Caki2 (cell line): Measurements from ENCODE around the gene INTS1. TPM values are rescaled to one million over a fixed set of nuclear protein-coding genes. Genes with fewer than 3 reads are reported as not detected.

Experiments
- DNase-seq: peaks from one replicate; pipeline ENCODE4 v3.0.0-alpha.2; 2015; ENCODE audit warnings: low read depth
- in situ Hi-C: cut with HindIII; loops from 2 replicates; pipeline ENCODE4 v1.10.0; 2016; ENCODE audit warnings: low sequenced_read_pairs, low pct_unique_long_range_greater_than_20kb, mixed read lengths
- total RNA-seq: library from RNA; depleted of rRNA; stranded (reverse); fragments of >200 nt; shearing (Covaris generic); gene quantifications from 2 replicates; pipeline ENCODE4 v1.2.3, GENCODE V29; 2014; ENCODE audit warnings: low replicate concordance

INTS1 gene
- total RNA-seq, 1 experiment from 2014 or later: 39.4 TPM

DNA sequence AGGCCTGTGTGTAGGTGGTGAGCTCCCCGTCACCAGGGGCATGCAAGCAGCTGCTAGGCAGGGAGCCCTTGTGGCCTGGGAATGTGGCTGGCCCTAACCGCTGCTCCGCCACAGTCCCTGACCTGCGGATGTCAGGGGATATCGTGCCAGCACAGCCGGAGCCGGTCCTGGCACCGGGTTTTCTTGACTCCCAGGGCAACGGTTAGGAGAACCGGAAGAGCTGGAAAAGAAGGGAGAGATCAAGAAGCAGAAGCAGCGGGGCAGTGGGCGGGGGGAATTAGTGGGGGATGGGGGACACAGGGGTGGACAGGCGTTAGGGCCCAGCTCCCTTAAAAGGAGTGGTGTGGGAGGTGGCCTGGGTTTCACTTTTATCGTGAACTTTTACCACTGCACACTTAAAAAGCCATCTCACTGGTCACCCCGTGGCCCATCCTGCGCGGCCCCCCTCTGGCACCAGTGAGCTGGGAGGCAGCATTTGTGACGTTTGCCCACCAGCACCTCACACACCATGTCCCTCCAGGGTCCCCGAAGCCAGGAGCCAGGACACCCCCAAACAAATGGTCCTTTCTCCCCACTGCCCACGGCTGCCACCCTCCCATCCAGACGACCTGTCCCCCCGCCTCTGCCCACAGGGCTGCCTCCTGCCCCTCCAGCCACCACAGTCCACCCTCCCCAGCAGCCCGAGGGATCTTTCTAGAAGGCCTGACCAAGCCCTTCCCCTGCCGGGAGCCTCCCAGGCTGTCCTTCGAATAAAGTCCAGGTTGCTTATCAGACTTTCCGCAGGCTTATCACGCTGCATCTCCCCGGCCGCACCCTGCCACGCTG is 43.2 kb downstream of the INTS1 start:
- DNase-seq: no peak
- in situ Hi-C loops: no loop called here

DNA sequence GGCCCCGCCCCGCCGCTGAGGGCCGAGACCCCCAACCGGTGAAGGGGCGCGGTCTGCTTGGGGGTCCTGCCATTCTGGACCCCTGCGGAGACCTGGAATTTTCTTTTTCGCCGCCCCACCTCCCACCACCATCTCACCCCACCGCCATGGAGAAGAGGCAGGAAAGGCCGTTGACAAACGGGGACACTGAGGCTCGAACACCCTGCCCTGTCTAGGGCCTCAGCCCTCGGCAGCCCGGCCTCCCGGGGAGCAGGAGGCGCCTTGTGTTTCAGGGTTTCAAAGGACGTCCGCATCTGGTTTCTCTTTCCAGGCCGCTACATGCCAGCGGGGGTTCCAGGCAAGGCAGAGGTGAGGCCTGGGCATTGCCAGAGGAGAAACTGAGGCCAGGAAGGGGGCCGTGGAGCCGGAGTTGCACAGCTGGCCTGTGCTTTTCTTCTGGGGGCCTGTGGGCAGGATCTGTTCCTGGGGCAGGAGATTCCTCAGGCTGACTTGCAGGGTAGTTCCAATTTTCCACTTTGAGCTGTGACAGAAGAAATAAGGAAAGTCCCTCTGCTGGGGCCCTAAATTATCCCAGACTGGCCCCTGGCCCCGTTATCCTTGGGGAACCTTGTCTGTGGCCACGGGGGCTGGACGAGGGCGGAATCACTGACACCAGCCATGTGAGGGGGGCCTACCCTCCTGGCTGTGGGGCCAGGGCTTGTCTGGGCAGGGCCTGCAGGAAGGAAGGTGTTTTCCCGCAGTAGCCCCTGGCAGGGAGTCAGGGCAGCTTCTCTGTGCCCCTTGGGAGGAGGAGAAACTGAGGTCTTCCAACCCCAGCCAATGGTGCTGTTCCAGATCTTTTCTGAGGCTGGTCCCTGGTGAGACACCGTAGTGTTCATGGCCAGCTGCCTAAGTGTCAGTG is 44.0 kb downstream of the INTS1 start:
- in situ Hi-C loops: no loop called here
- DNase-seq: peak; percentile 23

DNA sequence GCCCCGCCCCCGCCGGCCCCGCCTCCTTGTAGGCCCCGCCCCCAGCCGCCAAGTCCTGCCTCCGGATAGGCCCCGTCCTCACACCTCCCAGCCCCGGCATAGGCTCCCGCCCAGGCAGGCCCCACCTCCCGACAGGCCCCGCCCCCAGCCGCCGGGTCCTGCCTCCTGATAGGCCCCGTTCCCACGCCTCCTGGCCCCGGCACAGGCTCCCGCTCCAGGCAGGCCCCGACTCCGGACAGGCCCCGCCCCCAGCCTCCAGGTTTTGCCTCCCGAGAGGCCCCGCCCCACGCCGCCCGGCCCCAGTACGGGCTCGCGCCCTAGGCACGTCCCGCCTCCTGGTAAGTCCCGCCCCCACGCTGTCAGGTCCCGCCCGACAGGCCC is 44.7 kb downstream of the INTS1 start:
- DNase-seq: peak; percentile 88
- in situ Hi-C loops: no loop called here

DNA sequence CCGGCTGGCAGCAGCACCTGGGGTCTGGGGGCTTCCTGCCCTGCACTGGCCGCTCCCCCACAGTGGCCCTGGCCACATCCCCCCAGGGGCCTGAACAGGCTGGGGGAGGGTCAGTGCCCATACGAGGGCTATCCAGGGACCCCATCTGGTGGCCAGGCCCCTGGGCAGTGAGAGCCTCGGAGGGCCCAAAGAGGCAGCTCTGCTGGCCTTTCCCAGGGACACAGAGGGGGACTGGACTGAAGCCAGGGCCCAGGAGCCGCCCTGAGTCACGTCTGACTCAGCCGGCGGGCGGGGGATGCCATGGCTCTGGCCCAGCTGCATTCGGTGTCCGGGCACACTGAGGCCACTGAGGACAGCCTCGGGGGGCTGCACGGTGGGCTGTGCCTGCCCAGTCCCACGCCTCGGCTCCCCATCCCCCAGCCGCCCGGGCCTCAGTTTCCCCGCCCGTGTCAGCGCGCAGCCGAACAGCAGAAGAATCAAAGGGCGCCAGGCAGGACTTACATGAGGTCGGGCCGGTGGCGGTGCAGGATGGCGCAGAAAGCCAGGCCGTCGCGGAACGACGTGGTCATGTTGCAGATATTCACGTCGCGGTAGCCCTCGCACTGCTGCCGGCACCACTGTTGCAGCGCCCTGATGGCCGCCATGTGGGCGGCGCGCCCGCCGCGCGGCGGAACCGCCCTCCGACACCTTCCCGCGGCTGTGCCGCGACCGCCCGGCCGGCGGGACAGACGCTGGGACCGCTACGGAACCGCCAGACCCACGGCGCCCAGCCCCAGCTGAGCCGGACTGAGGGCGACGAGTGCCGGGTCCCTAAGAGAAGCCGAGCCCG is 45.3 kb downstream of the INTS1 start, which contains the start of gene MICALL2:
Gene MICALL2, minus strand, starts transcription at position 788 of the 829 bp plus-strand sequence. Its CDS starts 144 bp downstream, at position 644.
- peak; percentile 77 for DNase-seq
- in situ Hi-C loops: no loop called here

DNA sequence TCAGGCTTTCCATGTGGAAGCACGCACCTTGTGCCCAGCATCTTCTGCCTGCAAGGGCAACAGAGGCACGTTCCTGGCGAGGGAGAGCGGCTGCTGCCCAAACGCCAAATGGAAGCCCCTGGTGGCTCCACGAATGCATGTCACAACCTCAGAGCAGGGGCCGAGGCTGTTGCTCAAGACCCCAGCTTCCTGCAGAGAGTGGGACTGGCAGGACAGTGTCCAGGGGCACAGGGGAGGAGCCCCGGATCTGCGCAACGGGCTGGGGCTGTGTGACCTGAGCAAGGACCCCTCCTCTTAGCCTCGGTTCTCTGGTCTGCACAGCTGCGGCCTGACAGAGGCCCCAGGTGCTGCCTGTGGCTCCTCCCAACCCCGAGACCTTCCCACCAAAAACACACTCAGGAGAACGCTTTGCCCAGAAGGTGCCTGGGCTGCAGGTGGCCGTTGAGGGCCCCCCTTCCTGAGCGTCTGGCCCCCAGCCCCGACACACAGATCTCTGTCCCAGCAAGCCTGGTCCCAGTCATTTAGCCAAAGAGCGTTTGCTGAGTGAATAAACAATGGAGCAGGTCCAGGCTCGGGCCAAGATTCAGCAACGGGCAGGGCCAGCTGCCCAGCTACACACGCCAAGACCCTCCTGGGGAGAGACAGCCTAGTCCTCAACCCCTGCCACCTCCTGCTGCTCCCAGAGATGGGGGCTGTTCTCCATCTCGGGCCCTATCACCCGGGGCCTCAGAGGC is 46.1 kb downstream of the INTS1 start:
- DNase-seq: no peak
- in situ Hi-C loops: no loop called here

DNA sequence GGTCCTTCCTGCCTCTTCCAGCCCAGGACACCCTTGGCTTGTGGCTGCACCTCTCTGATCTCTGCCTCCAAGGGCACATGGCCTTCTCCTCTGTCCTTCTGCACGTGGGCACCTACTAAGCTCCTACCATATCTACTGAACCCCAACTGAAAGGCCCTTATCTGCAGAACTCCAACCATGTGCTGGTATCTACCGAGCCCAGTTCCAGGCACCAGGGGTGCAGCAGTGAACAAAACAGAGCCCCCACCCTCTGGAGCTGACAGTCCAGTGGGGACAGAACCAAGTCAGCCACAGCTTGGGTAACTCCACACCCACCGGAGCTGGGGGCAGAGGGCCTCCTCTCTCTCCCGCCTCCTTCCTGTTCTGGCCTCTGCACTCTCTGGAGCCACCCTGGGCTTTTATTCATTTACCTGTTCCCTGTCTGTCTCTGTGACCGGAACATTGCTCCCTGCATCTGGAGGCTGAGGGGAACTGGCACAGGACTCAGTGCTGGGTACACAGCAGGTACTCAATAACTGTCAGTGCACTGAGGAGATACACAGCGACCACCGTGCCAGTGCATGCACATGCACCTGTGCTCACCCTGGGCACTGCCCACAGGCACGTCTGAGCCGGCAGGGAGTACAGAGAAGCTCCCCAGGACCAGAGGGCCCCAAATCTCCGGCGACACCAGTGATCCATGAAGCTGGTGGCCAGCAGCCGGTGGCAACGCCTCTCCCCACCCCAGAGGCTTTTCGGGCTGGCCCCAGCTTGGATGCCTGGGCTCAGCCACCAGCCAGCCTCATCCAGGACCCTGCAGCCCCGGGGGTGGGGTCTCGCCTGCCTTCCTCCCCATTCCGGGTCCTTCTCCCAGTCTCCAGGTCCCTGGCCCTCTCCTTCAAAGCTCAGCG is 46.9 kb downstream of the INTS1 start:
- no peak for DNase-seq
- in situ Hi-C loops: no loop called here

DNA sequence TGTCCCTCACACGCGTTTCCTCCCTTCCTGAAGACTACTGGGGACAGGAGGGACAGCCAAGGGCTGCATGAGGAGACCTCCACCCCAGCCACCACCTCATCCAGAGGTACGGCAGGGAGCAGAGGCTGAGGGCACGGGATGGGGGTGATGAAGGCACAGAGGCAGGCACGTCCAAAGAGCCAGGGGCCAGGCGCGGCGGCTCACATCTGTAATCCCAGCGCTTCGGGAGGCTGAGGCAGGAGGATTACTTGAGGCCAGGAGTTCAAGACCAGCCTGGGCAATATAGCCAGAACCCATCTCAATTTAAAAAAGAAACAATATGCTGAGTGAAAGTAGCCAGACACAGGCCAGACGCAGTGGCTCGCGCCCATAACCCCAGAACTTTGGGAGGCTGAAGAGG is 48.2 kb downstream of the INTS1 start:
- no peak for DNase-seq
- in situ Hi-C loops: no loop called here

DNA sequence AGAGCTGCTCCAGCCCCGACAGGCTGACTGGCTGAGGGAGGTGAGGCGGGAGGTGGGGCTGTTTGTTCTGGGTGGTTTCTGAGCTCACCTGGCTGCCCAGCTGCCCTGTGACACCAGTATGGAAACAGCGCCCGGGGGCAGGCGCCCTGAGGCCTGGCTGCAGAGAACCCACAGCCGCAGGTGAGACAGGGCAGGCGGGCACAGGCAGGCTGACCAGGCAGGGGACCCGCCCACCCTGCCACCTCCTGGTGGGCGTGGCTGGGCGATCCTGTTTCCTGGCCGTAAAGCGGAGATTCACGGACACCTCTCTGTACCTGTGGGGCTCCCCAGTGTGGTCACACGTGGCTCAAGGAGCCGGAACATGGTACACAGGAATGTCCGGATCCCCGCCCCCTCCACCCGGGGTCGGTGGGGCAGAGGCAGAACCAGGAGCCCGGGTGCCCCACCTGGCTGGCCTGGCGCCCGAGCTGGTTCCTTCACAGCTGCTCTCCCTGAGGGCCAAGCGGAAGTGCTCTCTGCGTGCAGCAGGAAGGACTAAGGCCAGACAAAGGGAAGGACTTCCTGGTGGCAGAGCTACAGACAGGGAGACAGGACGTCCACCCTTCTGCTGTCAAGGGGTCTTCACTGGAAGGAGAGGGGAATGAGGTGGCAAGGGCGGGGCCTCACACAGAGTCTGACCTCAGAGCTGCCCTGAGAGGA is 48.8 kb downstream of the INTS1 start:
- in situ Hi-C loops: no loop called here

DNA sequence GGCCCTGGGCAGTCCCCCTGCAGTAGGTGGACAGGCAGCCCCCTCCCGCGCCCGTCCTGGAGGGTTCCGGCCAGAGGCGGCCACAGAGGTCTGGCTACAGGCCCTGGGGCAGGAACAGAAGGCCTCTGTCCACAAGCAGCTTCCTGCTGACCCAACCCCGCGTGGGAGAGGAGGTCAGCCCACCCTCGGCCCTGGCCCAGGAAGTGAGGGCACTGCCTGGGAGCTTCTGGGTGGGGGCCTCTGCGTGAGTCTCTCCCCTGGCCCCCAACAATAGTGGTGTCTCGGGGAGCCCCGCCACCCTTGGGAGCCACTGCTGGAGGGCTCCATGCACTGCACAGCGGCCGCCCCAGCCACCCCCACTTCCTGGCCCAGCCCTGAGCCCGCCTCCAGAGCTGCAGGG is 49.6 kb downstream of the INTS1 start:
- in situ Hi-C loops: no loop called here
- no peak for DNase-seq

More for the DNA sequence above, 48.8 kb downstream of the INTS1 start:
- no peak for DNase-seq

DNA sequence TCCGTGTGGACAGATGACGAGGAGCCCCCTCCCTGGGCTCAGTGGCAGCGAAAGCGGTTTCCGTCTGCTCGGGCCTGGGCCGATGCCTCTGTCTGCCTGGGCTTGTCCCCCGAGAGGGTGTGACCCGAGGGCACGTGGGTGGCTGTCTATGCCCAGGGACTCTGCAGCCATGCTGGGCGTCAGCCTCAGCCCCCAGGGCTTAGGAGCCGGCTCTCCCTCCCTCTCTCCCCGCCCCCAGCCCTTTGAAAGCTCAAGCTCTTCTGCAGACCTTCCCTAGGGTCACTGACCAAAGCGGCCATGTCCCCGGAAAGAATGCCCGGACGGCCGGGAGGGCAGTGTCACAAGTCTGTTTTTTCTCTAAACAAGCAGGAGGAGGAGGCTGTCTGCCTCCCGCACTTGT is 52.0 kb downstream of the INTS1 start:
- no peak for DNase-seq
- in situ Hi-C loops: no loop called here

DNA sequence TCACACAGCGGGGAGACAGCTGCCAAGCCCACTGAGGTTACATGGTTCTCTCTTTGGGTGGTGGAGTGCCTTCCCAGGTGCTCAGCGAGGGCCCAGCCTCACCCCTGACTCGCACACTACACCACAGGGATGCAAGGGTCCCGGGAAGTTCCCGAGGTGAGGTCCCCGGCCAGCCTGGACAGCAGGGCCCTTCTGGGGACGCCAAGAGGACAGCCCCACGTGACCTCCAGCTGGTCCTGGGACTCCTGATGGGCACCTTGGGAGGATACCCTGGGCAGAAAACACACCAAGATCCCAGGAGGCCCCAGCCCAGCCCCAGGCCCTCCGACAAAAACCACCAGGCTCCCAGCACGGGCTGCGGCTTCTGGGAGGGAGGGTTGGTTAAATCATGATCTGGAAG is 53.2 kb downstream of the INTS1 start:
- no peak for DNase-seq
- in situ Hi-C loops: no loop called here

DNA sequence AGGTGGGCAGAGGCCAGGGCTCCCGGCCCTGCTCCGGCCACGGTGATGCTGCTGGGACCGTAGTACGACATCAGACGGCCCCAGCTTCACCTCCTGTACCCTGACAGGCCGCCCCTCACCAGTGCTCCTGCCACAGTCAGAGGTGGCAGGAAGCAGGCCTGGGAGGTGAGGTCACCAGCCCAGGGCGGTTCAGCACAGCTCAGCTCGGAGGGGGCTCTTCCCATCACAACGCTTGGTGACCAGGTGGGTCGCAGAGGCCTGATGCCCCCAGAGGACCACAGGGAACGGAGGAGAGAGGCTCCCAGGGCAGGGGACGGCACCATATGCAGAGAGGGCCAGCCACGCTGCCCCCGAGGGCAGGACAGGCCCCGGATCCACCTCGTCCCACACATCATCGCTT is 53.8 kb downstream of the INTS1 start:
- in situ Hi-C loops: no loop called here

DNA sequence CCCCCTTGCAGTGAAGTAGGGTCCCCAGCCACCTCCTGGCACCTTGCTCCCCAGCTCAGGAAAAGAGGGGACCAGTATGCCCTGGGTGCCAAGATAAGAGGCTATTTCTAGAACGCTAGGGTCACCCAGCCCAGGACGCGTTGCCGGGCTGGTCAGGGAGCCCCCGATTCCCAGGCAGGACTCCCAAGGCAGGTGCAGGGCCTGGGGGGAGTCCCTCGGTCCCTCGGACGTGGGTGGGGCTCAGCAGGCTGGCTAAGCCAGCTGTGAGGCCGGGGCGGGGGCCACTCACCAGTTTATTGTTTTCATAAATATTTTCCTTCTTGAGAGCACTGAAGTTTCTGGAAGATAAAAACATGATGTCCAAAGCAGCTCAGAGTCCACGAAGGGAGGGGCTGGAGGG is 54.2 kb downstream of the INTS1 start:
- in situ Hi-C loops: no loop called here
- DNase-seq: no peak

More for the DNA sequence above, 53.8 kb downstream of the INTS1 start:
- DNase-seq: no peak

DNA sequence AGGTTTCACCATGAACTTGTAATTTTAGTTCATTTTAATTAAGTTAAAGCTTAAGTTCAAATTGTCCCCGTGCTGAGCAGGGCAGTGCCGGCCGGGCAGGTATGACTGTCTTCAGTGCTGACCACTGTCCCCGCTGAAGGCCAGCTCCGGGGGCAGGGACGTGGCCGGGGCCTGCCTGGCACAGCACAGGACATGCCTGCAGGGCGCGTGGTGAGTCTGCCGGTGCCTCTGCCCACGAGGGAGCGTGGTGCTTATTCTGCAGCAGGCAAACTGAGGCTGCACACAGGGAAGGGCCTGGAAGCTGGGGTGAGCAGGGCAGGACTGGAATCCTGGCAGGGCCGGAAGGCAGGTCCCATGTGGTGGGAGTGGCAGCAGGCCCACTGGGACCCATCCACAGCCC is 54.7 kb downstream of the INTS1 start:
- DNase-seq: no peak
- in situ Hi-C loops: no loop called here

DNA sequence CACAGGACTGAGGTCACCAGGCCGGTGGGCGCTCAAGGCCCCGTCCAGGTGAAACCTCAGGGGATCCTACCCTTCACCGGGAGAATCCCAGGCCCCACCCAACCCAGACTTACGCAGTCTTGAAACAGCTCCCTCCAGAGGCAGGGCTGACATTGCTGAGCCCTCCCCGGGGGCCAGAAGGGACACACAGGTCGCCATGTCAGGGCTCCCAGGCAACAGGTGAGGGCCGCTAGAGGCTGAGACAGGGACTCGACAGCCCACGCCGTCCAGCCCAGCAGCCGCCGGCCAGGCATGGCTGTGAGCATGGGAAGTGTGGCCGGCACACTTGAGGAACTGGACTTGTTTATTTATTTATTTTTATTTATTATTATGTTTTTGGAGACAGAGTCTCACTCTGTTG is 55.2 kb downstream of the INTS1 start:
- in situ Hi-C loops: no loop called here
- no peak for DNase-seq

DNA sequence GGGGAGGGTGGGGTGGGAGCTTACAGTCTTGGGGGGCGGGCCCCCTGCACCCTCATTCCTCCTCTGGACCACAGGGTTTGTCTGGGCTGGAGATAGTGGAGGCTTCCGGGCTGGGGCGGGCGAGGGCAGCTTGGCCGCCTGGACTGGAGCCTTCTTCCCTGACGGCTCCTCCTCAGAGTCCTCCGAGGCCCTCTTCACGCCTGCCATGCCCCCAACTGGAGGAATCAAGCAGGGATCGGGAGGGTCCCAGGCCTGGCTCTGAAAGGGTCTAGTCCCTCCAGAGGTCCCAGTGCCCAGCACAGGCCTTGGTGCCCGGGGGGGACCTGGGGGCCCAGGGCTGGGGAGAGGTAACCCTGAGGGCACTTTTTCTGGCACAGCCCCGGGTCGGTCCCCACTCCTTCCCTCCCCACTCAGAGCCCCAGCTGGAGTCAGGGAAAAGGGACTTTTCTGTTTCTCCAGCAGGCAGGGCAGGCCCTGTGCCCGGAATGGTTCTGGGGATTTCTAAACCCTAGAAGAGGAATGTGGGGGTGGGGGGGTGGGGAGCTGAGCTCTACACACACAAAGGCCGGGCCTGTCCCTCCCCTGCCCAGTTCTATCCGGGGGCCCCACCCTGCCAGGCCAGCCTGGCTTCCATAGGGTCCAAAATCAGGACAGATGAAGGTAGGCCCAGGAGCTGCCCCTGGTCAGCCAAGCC is 56.5 kb downstream of the INTS1 start:
- DNase-seq: no peak
- in situ Hi-C loops: no loop called here
